Measurements from ENCODE around the gene BTNL3.
"Not testable (repeated sequence)": the region's sequence is repeated elsewhere in the genome, so short reads cannot be mapped to it uniquely, and the experiment has no call there.

The BTNL3 gene, protein sequence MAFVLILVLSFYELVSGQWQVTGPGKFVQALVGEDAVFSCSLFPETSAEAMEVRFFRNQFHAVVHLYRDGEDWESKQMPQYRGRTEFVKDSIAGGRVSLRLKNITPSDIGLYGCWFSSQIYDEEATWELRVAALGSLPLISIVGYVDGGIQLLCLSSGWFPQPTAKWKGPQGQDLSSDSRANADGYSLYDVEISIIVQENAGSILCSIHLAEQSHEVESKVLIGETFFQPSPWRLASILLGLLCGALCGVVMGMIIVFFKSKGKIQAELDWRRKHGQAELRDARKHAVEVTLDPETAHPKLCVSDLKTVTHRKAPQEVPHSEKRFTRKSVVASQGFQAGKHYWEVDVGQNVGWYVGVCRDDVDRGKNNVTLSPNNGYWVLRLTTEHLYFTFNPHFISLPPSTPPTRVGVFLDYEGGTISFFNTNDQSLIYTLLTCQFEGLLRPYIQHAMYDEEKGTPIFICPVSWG

DNA sequence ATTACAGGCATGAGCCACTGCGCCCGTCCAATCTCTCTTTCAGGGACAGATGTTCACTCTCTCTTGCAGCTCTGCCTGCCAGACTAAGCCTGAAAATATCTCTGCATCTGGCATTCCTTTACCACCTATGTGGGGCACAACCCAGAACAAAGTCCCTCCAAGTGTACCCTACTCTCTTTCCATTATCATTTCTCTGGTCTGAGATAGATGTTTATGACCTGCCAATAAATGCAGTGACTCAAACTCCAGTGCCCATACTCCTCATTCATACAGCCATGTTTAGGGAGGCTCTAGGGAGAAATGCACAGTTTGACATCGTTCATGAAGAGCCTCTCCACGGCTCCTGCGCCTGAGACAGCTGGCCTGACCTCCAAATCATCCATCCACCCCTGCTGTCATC lies at the start of gene BTNL3:
Gene BTNL3 (plus strand): TSS at position 255 of the 400 bp plus-strand sequence. CDS start 183 bp downstream, outside the sequence.
- DNase-seq, result no peak

DNA sequence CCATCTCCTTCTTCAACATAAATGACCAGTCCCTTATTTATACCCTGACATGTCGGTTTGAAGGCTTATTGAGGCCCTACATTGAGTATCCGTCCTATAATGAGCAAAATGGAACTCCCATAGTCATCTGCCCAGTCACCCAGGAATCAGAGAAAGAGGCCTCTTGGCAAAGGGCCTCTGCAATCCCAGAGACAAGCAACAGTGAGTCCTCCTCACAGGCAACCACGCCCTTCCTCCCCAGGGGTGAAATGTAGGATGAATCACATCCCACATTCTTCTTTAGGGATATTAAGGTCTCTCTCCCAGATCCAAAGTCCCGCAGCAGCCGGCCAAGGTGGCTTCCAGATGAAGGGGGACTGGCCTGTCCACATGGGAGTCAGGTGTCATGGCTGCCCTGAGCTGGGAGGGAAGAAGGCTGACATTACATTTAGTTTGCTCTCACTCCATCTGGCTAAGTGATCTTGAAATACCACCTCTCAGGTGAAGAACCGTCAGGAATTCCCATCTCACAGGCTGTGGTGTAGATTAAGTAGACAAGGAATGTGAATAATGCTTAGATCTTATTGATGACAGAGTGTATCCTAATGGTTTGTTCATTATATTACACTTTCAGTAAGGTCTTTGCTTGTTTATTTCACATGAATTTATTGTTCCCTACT lies 38.2 kb upstream of the BTNL3 start:
- no peak for DNase-seq

DNA sequence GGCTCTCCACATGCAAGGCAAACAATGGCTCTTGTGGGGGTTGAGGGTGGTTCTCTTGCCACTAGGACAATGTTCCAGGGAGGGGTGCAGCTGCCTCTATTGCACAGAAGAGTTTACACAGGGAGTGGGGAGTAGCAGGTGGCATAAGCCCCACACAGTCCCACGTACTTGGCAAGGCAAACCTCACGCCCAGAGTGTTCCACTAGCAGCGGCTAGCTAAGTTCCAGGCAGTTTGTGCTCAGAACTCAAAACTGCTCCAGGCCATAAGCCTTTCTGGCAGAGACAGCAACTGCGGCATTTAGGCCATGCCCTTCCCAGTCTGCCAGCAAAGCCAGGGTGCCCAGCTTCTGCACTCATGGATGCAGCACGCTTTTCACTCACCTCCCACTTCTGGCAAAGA lies 29.0 kb upstream of the BTNL3 start:
- DNase-seq, result no peak

DNA sequence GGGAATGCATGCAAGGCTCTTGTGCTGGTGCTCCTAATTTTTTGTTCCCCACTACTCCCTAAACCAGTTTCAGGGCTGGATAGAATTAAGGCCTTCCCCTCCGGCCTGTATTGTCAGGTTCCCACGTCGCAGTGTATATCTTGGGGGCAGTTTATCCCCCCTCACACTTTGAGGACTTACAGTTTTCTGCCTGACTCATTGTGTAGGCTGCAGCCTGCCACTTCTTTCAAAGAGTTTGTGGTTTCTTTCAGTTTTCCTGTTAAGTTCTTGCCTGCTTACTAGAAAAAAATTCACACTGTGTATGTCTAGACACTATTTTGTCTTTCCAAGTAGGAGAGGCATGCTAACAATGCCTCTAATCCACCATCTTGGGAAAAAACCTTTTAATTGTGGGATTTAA lies 28.4 kb upstream of the BTNL3 start:
- no peak for DNase-seq

DNA sequence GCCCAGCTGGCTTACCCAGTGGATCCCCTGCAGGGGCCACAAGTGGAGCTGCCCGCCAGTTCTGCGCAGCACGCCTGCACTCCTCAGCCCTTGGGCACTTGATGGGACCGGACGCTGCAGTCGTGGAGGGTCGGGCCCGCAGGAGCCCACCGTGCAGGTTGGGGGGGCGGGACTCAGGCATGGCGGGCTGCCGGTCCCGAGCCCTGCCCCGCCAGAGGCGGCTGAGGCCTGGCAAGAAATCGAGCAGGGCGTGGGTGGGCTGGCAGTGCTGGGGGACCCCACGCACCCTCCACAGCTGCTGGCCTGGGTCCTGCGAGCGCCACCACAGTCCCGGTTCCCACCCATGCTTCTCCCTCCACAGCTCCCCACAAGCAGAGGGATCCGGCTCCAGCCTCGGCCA lies 19.2 kb upstream of the BTNL3 start:
- no peak for DNase-seq

DNA sequence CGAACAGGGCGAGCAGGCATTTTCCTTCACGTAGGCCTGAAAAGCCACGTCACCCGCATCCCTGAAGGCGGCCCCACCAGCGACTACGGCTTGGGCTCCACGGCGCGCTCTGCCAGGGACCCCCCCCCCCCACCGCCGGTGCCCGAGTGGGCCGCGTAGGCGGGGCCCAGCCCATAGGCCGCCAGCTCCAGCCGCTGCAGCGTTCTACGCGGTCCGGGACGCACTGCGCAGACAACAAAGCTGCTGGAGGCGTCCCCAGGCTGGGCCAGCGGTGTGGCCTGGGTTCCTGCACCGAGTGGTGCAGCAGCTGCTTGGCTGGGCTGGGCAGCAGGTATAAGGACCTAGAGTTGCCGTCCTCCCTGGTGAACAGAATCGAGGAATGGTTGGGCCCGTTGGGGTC lies 18.3 kb upstream of the BTNL3 start:
- no peak for DNase-seq

DNA sequence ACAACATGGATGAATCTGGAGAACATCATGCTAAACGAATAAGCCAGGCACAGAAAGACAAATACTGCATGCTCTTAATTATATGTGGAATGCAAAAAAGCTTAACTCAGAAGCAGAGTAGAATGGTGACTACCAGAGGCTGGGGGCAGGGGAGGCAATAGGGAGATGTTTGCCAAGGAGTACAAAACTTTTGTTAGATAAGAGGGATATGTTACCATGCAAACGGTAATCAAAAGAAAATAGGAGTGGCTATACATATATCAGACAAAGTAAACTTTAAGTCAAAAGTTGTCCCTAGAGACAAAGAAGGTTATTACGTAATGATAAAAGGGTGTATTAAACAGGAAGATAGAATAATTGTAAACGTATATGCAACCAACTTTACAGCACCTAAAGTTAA lies 17.8 kb upstream of the BTNL3 start:
- DNase-seq, result no peak

DNA sequence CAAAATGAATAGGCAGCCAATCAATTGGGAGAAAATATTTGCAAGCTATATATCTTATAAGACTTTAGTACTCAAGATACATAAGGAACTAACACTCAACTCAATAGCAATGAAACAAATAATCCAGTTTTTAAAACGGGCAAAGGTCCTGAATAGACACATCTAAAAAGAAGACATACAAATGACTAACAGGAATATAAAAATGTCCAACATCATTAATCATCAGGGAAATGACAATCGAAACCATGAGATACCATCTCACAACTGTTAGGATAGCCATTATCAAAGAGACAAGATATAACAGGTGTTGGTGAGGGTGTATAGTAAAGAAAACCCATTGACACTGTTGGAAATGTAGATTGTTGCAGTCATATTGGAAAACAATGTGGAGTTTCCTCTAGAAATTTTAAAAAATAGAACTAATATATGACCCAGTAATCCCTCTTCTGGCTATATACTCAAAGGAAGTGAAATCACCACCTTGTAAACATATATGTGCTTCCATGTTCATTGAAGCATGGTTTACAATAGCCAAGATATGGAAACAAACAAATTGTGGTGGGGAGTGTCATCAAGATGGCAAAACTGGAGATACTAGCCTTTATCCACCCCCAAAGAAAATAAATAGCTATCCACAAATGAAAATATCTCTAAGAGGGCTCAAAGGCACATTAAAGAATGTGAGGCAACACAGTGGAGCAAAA lies 13.9 kb upstream of the BTNL3 start:
- DNase-seq, result no peak

DNA sequence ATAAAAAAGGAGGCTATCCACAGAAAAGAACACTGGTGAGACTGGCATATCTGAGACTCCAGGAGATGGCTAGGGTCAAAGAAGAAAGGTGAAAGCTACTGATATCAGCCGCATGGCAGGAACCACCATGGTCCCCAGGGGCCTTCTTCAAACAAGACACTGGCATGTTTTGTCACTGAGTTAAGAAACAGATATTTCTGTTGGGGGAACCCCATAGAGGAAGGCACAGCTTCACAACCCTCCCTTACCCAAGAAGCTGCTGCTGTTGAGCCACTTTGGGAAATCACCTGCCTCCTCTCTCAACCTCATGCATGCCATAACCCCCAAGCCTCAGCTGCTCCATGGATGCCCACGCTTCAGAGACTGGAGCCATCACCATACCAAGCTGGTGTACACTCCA lies 13.3 kb upstream of the BTNL3 start:
- no peak for DNase-seq

DNA sequence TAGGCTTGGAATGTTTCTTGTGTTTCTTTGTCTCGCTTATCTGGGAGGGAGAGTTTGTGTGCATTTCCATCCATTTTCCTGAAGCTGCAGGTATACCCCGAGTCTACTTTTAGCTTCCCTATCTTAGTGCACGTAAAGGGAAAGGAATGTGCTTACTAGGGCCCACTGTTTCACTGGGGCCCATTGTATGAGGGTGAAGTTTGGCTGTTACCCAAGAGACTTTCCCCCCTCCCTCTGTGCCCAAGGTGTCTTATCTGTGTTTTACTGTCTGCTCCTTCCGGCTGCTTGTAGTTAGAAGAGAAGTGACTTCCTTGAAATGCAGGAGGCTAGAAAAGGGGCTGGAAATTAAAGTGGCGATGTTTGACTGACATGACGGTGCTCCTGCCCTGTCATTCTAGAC lies 12.1 kb upstream of the BTNL3 start:
- DNase-seq, result no peak

DNA sequence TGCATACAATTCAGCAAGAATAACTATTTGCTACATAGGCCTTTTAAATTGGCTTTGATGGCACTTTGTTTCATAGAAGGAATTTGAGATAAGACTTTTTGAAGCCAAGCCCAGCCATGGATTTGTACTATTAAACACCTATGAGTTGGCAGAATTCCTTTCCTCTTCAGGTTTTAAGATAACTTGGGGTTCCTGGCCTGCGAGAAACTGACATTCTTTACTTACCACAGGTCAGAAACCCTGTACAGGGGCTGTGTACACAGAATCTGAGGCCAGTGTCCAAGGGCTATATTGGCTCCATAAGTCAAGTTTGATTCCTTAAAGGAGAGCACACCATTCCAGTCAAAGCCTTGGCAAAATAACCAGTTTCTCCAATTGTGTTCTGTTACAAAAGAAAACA lies 10.8 kb upstream of the BTNL3 start:
- DNase-seq, result no peak

DNA sequence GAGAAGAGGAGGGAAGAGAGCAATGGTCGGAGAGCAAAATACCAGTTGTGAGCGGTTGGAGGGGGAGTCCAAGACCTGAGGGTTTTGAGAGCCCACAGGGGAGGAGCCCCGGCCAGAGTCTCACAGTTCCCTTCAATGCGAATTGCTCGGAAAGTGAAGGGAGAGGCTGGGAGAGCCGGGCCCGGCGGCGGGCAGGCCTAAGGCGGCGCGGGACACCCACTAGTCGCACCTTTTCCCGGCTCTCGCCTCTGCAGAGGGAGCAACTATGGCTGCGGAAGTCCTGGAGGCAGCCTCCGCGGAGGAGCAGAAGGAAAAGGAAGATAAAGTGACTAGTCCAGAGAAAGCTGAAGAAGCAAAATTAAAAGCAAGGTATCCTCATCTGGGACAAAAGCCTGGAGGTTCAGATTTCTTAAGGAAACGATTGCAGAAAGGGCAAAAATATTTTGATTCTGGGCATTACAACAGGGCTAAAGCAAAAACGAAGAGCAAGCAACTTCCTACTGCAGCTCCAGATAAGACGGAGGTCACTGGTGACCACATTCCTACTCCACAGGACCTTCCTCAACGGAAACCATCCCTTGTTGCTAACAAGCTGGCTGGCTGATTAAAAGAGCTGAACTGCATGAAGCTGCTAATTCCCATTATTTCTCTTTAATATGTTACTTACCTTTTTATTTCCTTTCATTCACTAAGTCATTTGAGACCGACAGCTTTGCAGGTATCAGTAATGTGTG lies 6.5 kb upstream of the BTNL3 start:
- DNase-seq, result no peak

DNA sequence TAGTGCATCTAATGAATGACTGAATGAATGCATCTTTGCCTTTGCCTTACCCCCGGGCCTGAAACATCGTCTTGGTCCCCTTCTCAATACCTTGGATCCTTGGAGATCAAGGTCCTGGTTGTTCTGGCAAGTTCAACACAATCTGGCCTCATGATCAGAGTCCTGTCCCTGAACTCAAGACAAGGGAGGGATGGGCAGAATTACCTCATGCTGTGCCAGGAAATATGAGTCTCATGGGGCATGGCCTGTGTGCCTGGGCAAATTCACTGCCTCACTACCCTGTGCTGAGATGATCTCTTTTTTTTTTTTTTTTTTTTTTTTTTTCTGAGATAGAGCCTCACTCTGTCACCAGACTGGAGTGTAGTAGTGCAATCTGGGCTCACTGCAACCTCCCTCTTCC lies 630 bp upstream of the BTNL3 start:
- no peak for DNase-seq

DNA sequence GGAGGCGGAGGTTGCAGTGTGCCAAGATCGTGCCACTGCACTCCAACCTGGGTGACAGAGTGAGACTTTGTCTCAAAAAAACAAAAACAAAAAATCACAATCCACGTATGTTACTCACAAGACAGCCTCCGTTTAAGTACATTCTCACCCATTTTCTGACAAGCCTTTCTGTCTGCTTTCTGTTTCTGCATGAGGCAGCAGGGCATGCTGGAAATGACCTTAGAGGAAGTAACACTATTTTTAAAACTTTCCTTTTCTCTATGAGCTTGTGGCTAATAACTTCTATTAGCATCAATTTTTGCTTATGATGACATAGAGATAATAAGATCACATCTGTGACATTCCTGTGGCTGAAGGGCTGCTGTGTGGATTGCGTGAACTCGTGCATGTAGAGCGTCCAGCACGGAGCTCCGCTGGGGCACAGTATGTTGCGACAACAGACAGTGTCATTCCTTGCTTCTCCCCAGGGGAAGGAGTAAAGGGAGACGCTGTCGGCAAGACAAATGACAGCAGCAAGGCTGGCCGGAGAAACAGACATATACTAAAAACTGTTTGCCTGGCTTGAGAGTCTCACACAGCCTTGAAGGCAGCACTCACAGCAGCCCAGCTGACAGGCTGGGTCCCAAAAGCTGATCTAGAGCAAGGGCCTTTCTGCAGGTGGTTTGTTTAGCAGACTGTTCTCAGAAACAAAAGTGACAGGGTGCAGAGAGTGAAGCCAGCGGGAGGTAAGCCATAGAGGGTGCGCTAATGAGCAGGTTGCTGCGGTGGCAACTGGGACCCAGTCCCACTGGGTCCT lies 1.6 kb downstream of the BTNL3 start:
- DNase-seq, result no peak

DNA sequence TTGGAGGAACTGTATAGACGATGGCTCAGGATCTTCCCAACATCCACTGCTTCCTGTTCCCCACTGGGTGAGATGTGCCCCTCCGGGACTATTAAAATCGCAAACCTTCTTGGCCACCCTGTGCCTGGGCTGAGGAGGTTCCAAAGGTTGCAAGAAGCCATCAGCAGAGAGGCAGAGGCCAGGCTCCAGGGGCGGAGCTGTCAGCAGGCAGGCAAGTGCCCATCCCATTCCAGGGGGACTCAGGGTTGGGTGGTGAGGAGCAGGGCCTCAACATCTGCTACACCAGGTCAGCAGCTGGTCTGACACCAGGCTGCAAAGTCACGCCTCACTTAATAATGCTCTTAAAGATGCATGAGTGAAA lies 2.2 kb downstream of the BTNL3 start:
- DNase-seq, result no peak

DNA sequence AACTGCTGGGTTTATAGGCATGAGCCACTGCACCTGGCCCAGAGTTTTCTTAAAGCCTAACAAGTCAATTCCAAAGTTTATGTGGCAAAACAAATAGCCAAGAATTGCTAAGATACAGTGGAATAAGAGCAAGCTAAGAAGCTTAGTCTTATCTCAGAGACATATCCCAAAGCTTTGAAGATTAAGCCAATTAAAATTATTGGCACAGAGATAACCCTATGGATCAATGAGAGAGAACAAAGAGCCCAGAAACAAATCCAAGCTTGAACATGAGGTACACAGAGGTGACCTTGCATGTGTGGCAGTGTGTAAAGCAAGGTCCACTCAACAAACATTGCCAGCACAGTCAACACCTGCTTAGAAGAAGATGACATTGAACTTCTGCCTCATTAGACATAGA lies 13.3 kb downstream of the BTNL3 start:
- DNase-seq, result no peak

DNA sequence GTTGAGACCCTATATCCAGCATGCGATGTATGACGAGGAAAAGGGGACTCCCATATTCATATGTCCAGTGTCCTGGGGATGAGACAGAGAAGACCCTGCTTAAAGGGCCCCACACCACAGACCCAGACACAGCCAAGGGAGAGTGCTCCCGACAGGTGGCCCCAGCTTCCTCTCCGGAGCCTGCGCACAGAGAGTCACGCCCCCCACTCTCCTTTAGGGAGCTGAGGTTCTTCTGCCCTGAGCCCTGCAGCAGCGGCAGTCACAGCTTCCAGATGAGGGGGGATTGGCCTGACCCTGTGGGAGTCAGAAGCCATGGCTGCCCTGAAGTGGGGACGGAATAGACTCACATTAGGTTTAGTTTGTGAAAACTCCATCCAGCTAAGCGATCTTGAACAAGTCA lies 17.1 kb downstream of the BTNL3 start:
- DNase-seq, result no peak

DNA sequence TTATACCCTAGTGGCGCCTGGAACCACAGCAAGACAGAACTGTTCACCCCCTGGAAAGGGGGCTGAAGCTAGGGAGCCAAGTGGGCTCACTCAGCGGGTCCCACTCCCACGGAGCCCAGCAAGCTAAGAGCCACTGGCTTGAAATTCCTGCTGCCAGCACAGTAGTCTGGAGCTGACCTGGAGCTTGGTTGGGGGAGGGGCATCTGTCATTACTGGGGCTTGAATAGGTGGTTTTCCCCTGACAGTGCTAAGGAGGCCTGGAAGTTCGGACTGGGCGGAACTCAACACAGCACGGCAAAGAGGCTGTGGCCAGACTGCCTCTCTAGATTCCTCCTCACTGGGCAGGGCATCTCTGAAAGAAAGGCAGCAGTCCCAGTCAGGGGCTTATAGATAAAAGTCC lies 19.5 kb downstream of the BTNL3 start:
- DNase-seq, result no peak

DNA sequence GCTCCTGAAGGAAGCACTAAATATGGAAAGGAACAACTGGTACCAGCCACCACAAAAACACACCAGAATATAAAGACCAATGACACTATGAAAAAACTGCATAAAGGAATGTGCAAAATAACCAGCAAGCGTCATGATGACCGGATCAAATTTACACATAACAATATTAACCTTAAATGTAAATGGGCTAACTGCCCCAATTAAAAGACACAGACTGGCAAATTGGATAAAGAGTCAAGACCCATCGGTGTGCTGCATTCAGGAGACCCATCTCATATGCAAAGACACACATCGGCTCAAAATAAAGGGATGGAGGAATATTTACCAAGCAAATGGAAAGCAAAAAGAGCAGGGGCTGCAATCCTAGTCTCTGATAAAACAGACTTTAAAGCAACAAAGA lies 21.4 kb downstream of the BTNL3 start:
- DNase-seq, result not testable (repeated sequence)

DNA sequence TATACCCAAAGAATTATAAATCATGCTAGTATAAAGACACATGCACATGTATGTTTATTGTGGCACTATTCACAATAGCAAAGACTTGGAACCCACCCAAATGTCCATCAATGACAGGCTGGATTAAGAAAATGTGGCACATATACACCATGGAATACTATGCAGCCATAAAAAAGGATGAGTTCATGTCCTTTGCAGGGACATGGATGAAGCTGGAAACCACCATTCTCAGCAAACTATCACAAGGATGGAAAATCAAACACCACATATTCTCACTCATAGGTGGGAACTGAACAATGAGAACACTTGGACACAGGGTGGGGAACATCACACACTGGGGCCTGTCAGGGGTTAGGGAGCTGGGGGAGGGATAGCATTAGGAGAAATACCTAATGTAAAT lies 26.0 kb downstream of the BTNL3 start:
- not testable (repeated sequence) for DNase-seq

DNA sequence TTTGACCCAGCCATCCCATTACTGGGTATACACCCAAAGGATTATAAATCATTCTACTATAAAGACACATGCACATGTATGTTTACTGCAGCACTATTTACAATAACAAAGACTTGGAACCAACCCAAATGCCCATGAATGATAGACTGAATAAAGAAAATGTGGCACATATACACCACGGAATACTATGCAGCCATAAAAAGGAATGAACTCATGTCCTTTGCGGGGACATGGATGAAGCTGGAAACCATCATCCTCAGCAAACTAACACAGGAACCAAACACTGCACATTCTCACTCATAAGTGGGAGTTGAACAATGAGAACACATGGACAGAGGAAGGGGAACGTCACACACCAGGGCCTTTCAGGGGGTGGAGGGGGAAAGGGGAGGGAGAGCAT lies 28.8 kb downstream of the BTNL3 start:
- DNase-seq, result not testable (repeated sequence)

DNA sequence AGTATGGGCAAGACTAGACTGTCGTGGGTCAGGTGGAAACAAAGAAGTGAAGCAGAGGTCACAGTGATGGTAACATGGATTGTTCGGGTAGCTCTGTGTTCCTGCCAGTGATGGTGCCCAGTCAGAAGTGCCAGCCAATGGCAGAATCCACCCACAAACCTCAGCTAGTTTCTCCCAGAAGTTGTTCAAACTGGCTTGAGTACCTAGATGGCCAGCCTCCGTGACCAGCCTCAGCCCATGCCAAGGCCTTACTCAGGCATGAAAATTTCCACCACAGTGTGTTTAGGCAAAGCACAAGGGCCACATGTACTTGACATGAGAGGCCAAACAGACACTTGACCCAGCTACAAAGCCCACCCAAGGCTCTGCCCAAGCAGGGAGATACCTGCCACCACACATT lies 32.0 kb downstream of the BTNL3 start:
- no peak for DNase-seq
